Measurements from ENCODE around the gene CLEC1B. TPM values are rescaled to one million over a fixed set of nuclear protein-coding genes. Genes with fewer than 3 reads are reported as not detected.
A peak's percentile ranks its signal among the peaks of the same experiment; 100 is the strongest.

CLEC1B gene
- not detected for total RNA-seq (2021; fragmentation: NEBNext Ultra II Directional; extraction: Animal tissue kit (Norgen Biotek cat#: 25700))
- long read RNA-seq: 0 reads

- DNase-seq: no peak
- H3K27me3 Mint-ChIP-seq (ENCODE audit: insufficient read depth): peaks cover 14% of the 10 kb centered on the region
- no peak within 1 kb of the TSS for H3K4me3 Mint-ChIP-seq
- H3K36me3 Mint-ChIP-seq (ENCODE audit: low read depth): no peaks in the 10 kb centered on the region
- no peaks in the 10 kb centered on the region for H3K9me3 Mint-ChIP-seq
- H3K4me1 Mint-ChIP-seq (ENCODE audit: low read depth): peaks cover 6% of the 10 kb centered on the region
- H3K27ac Mint-ChIP-seq: no peak within 1 kb of the TSS
- no peak for TF ChIP-seq CTCF (IDR thresholded peaks at IDR 0.05)
Measured at GRCh38 chr12:9999016-9999415, at the start of gene CLEC1B. Gene CLEC1B (minus strand): TSS chr12:9999121. CDS start chr12:9999100, 21 bp downstream.

DNA sequence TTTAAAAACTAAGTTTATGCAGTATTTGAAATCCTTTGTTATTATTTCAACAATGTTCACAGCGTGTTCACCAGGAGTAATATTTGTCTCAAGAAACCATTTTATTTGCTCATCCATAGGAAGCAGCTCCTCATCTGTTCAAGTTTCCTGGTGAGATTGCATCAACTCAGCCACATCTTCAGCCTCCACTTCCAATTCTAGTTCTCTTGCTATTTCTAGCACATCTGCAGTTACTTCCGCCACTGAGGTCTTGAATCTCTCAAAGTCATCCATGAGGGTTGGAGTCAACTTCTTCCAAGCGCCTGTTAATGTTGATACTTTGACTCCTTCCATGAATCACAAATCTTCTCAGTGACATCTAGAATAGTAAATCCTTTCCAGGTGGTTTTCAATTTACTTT lies 49.6 kb upstream of the CLEC1B start:
- no peaks in the 10 kb centered on the region for H3K4me1 Mint-ChIP-seq (ENCODE audit: low read depth)
- no peaks in the 10 kb centered on the region for H3K36me3 Mint-ChIP-seq (ENCODE audit: low read depth)
- H3K27me3 Mint-ChIP-seq (ENCODE audit: insufficient read depth): no peaks in the 10 kb centered on the region
- no peak for TF ChIP-seq CTCF (IDR thresholded peaks at IDR 0.05)
- DNase-seq: no peak
- H3K27ac Mint-ChIP-seq: no peak overlapping the region
- peaks cover 9% of the 10 kb centered on the region for H3K9me3 Mint-ChIP-seq
- no peak overlapping the region for H3K4me3 Mint-ChIP-seq

DNA sequence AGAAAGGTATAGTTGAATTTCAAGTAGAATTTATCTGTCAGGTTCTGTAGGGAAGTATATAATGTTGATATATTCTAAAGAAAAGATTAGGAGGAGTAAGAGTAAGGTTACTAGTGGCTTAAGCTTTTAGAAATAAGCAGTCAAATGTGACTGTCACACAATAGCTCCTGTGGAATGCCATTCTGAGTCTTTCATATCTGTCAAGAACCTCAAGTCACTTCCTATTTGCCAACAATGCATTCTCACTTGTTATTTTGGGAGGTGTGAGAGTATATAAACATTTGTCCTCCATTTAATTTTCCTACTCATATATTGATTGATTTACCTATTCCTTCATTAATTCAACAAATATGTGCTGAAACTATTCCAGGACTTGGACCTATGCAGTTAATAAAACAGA lies 43.2 kb upstream of the CLEC1B start:
- Mint-ChIP-seq H3K36me3 (ENCODE audit: low read depth) (no peaks in the 10 kb centered on the region), H3K4me3 (no peak overlapping the region), H3K27me3 (ENCODE audit: insufficient read depth) (no peaks in the 10 kb centered on the region), H3K4me1 (ENCODE audit: low read depth) (no peaks in the 10 kb centered on the region), H3K27ac (no peak overlapping the region), H3K9me3 (no peaks in the 10 kb centered on the region)
- DNase-seq: no peak
- TF ChIP-seq CTCF (IDR thresholded peaks at IDR 0.05): no peak

DNA sequence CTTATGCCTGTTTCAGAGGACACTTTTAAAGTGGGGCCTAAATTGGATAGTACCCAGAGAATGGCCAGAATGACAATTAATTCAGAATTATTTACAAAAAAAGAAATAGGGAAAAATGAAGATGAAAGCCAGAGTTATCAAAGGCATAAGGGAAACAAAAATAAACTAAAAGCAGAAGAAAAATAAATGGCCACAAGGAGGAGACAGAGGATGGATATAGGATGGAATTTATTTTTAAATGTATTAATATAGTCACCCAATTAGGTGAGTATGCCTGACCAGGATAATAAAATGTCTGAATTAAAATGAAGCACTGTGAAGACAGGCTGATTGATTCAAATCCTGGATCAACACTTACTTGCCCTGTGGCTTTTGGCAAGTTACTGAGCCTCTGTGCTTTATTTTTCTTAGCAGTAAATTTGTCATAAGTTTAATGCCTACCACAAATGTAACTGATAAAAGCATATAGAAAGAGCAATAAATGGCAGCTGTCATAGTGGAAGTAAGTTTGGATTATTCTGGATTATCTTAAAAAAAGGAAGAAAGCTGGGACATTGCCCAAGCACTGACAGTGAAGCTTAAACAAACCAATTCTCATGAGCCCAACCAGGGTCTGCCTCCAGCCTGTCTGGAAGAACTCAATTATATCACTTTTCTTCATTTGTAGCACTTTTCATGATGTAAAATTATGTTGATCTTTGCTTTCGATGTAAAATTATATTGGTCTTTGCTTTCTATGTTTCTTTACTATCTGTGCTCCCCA lies 35.0 kb upstream of the CLEC1B start:
- Mint-ChIP-seq H3K9me3 (no peaks in the 10 kb centered on the region), H3K27ac (peak overlapping the region; percentile 36; the same call in 1 of the 2 replicates), H3K4me1 (ENCODE audit: low read depth) (peaks cover 63% of the 10 kb centered on the region), H3K4me3 (no peak overlapping the region), H3K27me3 (ENCODE audit: insufficient read depth) (no peaks in the 10 kb centered on the region), H3K36me3 (ENCODE audit: low read depth) (peaks cover 4% of the 10 kb centered on the region)
- peak; percentile 92 for TF ChIP-seq CTCF (IDR thresholded peaks at IDR 0.05)
- peak; percentile 7 for DNase-seq

DNA sequence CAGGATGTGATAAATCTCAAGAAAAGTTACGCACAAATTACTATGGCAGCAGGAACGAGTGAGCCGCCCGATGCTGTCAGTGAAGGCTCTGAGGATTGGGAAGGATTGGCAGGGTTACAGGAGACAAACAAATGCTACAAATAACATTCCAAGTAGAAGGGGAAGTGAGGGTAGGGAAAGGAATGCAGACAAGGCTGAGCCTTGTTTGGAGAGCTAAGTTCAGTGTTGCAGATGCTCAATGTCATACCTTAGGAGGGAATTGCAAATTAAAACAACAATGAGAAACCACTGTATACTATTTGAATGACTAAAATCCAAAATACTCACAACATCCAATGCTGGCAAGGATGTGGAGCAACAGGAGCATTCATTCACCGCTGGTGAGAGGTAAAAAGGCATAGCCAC lies 32.9 kb upstream of the CLEC1B start:
- peak; percentile 95 for DNase-seq
- Mint-ChIP-seq H3K9me3 (no peaks in the 10 kb centered on the region), H3K36me3 (ENCODE audit: low read depth) (peaks cover 4% of the 10 kb centered on the region), H3K4me1 (ENCODE audit: low read depth) (peaks cover 80% of the 10 kb centered on the region), H3K27me3 (ENCODE audit: insufficient read depth) (no peaks in the 10 kb centered on the region), H3K4me3 (peak overlapping the region; percentile 75), H3K27ac (peak overlapping the region; percentile 99)
- TF ChIP-seq CTCF (IDR thresholded peaks at IDR 0.05): no peak
